Measurements from ENCODE around the gene ACP1. TPM values are rescaled to one million over a fixed set of nuclear protein-coding genes. Genes with fewer than 3 reads are reported as not detected.

ACP1 gene
- total and polyA plus RNA-seq, 7 donors: 62.6 to 162 (median 86.1) TPM

DNA sequence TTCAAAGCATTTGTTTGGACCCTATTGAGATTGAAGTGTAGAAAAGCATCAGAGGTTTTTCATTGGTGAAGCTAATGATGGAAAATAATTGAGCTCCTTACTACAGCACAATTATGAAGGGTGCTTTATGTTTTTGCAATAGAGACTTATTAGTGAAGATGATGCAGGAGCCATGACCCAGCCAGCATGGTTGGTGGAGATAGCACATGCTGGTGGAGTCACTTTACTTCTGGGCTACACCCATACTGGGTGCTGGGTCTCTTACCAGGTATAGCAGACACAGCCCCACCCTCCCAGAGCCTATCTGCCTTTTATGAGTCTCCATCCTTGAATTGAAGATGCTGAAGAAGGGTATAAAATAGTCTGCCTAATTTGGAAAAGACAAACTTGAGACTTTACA is 3.6 kb downstream of the ACP1 start:
- intact Hi-C loops (cut with DNase I): no loop called here
- H3K27me3 ChIP-seq: no peaks in the 10 kb centered on the region
- no peak for TF ChIP-seq POLR2A (IDR thresholded peaks at IDR 0.05)
- no peak for TF ChIP-seq EP300 (IDR thresholded peaks at IDR 0.05)
- TF ChIP-seq POLR2AphosphoS5 (IDR thresholded peaks at IDR 0.05): no peak
- TF ChIP-seq CTCF (IDR thresholded peaks at IDR 0.05): no peak
- no peaks in the 10 kb centered on the region for H3K9me3 ChIP-seq
- DNase-seq: no peak
- H3K36me3 ChIP-seq: peaks cover 0 to 17% (median 3%) of the 10 kb centered on the region in 4 donors
- H3K4me3 ChIP-seq: no peak overlapping the region
- no peak overlapping the region for H3K27ac ChIP-seq
- peaks cover 0 to 33% (median 28%) of the 10 kb centered on the region in 4 donors for H3K4me1 ChIP-seq

- Histone ChIP-seq H3K27ac (no peak overlapping the region), H3K4me3 (no peak overlapping the region), H3K4me1 (peaks cover 0 to 25% (median 20%) of the 10 kb centered on the region in 4 donors), H3K36me3 (peaks cover 0 to 19% (median 6%) of the 10 kb centered on the region in 4 donors), H3K9me3 (no peaks in the 10 kb centered on the region), H3K27me3 (no peaks in the 10 kb centered on the region)
- no peak for DNase-seq
- intact Hi-C loops (cut with DNase I): no loop called here
- WGBS, 2 donors: 51 to 62% methylated on average over 4 of the region's 4 CpGs
- TF ChIP-seq EP300 (IDR thresholded peaks at IDR 0.05) (no peak), POLR2A (IDR thresholded peaks at IDR 0.05) (no peak), POLR2AphosphoS5 (IDR thresholded peaks at IDR 0.05) (no peak), CTCF (IDR thresholded peaks at IDR 0.05) (no peak)
Observed at GRCh38 chr2:269356-270030, 4.7 kb downstream of the ACP1 start.

DNA sequence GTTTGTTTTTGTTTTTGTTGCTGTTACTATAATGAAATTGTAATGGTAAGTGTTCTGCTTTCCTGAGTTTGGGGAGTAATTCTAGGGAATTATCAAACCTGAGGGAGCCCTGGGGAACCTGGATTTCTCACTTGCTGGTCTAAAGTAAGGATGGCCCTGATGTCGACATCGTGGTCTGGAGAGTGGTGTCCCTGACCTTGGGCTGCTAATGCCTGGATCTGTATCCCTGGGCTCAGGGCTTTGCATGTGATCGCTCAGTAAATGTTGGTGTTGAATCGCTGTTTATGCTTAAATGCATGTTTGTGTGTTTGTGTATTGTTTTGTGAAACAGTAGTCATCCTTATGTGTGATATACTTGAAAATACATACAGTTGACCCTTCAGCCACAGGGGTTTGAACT is 6.1 kb downstream of the ACP1 start:
- H3K4me3 ChIP-seq: no peak overlapping the region
- H3K36me3 ChIP-seq: peaks cover 0 to 25% (median 9%) of the 10 kb centered on the region in 4 donors
- no peaks in the 10 kb centered on the region for H3K27me3 ChIP-seq
- peaks cover 0 to 18% (median 12%) of the 10 kb centered on the region in 4 donors for H3K4me1 ChIP-seq
- DNase-seq: no peak
- WGBS, 2 donors: 95 to 97% methylated on average over 4 of the region's 4 CpGs
- no peak overlapping the region for H3K27ac ChIP-seq
- no peak for TF ChIP-seq POLR2AphosphoS5 (IDR thresholded peaks at IDR 0.05)
- TF ChIP-seq CTCF (IDR thresholded peaks at IDR 0.05): no peak
- no peak for TF ChIP-seq POLR2A (IDR thresholded peaks at IDR 0.05)
- TF ChIP-seq EP300 (IDR thresholded peaks at IDR 0.05): no peak
- intact Hi-C loops (cut with DNase I): no loop called here
- H3K9me3 ChIP-seq: no peaks in the 10 kb centered on the region

DNA sequence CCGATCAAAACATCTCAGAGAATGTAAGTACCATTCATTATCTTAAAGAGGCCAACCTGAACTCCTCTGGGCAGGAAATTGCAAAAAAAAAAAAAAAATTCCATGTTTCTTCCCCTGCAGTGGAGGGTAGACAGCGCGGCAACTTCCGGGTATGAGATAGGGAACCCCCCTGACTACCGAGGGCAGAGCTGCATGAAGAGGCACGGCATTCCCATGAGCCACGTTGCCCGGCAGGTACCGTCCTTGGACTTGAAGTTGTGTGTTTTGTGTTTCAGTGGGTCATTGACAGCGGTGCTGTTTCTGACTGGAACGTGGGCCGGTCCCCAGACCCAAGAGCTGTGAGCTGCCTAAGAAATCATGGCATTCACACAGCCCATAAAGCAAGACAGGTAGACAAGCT is 7.2 kb downstream of the ACP1 start:
- Histone ChIP-seq H3K27ac (no peak overlapping the region), H3K4me1 (peaks cover 0 to 11% (median 2%) of the 10 kb centered on the region in 4 donors), H3K36me3 (peaks cover under 1 to 36% (median 9%) of the 10 kb centered on the region in 4 donors), H3K27me3 (no peaks in the 10 kb centered on the region), H3K4me3 (no peak overlapping the region), H3K9me3 (no peaks in the 10 kb centered on the region)
- 94% methylated on average over 12 of the region's 12 CpGs for WGBS, 2 donors
- DNase-seq: no peak
- intact Hi-C loops (cut with DNase I): no loop called here
- TF ChIP-seq EP300 (IDR thresholded peaks at IDR 0.05) (no peak), POLR2AphosphoS5 (IDR thresholded peaks at IDR 0.05) (no peak), POLR2A (IDR thresholded peaks at IDR 0.05) (no peak), CTCF (IDR thresholded peaks at IDR 0.05) (no peak)

DNA sequence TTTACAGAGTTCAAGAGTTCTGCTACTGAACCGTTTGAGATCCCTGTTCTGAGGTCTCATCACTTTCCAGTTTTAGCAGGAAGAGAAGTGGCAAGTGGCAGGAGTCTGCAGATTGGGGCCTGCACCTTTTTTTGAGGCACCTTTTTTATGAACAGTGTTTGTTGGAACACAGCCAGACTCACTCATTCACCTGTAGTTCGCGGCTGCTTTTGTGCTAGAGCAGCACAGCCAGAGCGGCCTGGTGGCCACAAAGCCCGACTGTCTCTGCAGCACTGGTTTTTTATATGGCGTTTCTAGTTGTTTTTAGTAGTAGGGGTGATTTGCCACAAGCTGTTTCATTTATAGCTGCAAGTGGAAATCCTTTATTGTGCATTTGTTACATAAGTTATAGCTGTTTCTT is 8.6 kb downstream of the ACP1 start:
- Histone ChIP-seq H3K36me3 (peaks cover 11 to 50% (median 15%) of the 10 kb centered on the region in 4 donors), H3K27me3 (no peaks in the 10 kb centered on the region), H3K27ac (no peak overlapping the region), H3K4me1 (peaks cover 0 to 11% (median 2%) of the 10 kb centered on the region in 4 donors), H3K4me3 (no peak overlapping the region), H3K9me3 (no peaks in the 10 kb centered on the region)
- intact Hi-C loops (cut with DNase I): no loop called here
- no peak for DNase-seq
- TF ChIP-seq EP300 (IDR thresholded peaks at IDR 0.05) (no peak), POLR2AphosphoS5 (IDR thresholded peaks at IDR 0.05) (no peak), POLR2A (IDR thresholded peaks at IDR 0.05) (no peak), CTCF (IDR thresholded peaks at IDR 0.05) (no peak)
- WGBS, 2 donors: 15 to 60% methylated on average over 6 of the region's 6 CpGs
